Ammon's horn (tissue), 1 donor: ENCODE results near the gene AQP10.
"Not testable (repeated sequence)": the region's sequence is repeated elsewhere in the genome, so short reads cannot be mapped to it uniquely, and the experiment has no call there.

ENCODE experiments used
- DNase-seq: peaks from one replicate; pipeline ENCODE4 v3.0.0-alpha.2; 2016; ENCODE audit warnings: low spot score

Gene AQP10

DNA sequence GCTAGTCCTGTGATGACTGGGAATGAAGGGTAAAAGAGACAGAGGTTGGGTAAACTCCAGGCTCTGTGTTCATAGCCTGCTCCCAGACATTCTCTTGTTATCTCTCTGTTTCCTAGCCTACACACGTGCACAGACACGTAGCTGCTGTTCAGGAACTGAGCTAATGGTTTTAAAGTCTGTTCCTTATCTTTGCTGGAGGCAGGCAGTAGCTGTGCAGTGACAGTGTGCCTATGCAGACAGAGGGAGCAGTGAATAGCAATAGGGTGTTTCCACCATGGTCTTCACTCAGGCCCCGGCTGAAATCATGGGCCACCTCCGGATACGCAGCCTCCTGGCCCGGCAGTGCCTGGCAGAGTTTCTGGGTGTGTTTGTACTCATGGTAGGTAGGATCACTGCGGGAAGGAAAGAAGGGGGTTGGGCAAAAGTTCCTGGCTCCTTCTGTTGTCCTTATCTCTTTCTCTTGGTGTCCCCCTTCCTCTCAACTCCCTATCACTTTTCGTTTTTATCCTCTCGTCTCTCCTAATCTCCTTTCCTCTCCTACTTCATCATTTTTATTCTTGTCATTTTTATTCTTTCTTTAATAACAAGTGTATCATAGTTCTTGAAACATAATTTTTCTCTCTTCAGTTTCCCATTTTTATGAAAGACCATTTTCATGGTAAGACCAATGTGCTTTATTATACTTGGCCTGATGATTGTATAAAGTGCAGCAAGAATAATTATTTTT, at the start of gene AQP10:
Gene AQP10, plus strand, starts transcription at position 212 of the 727 bp plus-strand sequence. Its CDS starts 63 bp downstream, at position 275.
- no peak for DNase-seq

- peak; percentile 93 for DNase-seq
Measured at GRCh38 chr1:154272217-154272998, 48.5 kb upstream of the AQP10 start, which contains the start of gene HAX1. Gene HAX1, plus strand, starts transcription at chr1:154272629. Its CDS starts 95 bp downstream, at chr1:154272724.

GRCh38 chr1:154272999-154273563, 47.8 kb upstream of the AQP10 start:
- DNase-seq = no peak

DNA sequence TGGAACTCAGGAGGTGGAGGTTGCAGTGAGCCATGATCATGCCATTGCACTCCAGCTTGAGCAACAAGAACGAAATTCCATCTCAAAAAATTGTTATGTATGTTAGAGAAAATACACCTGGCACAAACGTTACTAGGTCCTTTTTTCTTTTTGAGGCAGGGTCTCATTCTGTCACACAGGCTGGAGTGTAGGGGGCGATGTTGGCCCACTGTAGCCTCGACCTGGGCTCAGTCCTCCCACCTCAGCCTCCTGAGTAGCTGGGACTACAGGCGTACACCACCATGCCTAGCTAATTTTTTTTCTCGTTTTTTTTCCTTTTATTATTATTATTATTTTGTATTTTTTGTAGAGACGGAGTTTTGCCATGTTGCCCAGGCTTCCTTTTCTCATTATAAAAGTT, 44.1 kb upstream of the AQP10 start:
- no peak for DNase-seq

DNA sequence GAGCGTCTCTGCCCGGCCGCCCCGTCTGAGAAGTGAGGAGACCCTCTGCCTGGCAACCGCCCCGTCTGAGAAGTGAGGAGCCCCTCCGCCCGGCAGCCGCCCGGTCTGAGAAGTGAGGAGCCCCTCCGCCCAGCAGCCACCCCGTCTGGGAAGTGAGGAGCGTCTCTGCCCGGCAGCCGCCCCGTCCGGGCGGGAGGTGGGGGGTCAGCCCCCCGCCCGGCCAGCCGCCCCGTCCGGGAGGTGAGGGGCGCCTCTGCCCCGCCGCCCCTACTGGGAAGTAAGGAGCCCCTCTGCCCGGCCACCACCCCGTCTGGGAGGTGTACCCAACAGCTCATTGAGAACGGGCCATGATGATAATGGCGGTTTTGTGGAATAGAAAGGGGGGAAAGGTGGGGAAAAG, 33.3 kb upstream of the AQP10 start:
- not testable (repeated sequence) for DNase-seq

DNA sequence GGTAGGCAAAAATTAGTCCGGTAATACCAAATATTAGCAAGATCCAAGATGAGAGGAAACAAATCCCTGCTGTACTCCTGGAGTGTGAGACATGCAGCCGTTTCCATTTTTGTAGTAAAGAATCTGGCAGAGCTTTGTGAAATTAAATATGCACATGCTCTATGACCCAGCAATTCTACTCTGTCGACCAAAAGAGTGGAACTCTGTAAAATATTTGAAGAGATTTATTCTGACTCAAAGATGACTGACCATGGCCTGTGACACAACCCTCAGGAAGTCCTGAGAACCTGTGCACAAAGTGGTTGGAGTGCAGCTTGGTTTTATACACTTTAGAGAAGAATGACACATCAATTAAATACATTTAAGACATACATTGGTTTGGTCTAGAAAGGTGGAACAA, 32.2 kb upstream of the AQP10 start:
- no peak for DNase-seq

DNA sequence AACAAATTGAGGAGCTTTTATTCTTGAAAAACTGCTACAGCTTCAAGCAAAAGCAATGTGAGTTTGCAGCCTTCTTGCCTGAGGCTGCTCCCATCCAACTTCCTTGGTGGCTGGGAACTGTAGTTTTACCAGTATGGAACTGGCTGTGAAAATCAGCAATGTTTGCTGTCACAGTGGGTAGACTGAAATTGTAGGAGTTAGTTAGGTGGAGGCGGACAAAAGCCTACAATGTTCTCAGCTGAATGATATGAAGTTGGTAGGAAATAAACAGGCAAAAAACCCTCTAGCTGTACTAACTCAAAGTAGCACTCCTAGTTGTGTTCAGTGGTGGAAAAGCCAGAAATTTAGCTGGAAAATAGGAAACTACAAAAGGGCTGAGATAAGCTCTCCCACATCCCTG, 30.0 kb upstream of the AQP10 start:
- DNase-seq = peak; percentile 59

DNA sequence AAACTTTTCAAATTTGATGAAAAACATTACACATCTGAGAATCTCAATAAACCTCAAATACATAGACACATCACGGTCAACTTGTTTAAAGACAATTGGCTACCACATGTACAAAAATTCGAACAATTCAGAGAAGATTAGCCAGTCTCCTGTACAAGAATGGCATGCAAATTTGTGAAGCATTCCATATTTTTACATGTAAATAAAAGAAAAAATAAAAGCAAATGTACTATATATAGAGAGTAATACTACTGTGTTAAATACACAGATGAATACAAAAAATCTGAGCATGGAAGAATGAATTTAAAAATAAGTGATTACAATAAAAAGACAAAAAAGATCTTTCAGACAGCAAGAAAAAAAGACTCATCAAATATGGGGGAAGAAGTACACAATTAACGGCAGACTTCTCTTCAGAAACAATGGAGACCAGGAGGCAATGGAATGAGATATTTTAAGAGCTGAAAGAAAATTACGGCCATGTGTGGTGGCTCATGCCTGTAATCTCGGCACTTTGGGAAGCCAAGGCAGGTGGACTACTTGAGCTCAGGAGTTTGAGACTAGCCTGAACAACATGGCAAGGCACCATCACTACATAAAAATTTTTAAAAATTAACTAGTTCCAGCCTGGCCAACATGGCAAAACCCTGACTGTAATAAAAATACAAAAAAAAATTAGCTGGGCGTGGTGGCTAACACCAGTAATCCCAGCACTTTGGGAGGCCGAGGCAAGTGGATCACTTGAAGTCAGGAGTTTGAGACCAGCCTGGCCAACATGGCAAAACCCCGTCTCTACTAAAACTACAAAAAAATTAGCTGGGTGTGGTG, 25.3 kb upstream of the AQP10 start:
- no peak for DNase-seq

DNA sequence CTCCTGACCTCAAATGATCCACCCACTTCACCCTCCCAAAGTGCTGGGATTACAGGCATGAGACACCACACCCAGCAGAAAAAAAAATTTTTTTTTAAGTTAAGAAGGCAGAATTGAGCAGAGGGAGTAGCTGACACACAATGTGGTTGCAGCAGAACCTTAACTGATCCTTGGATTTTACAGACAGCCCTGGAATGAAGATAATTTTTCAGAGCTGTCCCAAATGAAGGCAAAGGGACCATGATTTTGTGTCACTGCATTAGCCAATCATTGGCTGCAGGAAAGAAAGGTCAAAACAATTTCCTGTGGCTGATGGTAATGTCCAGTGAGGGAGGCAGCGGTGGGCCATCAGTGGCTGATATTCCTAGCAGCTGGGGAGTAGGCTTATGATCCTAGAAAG, 19.3 kb upstream of the AQP10 start:
- DNase-seq = no peak

- peak; percentile 71 for DNase-seq
Measured at GRCh38 chr1:154304664-154305337, 16.1 kb upstream of the AQP10 start.

GRCh38 chr1:154306151-154306550, 14.7 kb upstream of the AQP10 start:
- DNase-seq = no peak

DNA sequence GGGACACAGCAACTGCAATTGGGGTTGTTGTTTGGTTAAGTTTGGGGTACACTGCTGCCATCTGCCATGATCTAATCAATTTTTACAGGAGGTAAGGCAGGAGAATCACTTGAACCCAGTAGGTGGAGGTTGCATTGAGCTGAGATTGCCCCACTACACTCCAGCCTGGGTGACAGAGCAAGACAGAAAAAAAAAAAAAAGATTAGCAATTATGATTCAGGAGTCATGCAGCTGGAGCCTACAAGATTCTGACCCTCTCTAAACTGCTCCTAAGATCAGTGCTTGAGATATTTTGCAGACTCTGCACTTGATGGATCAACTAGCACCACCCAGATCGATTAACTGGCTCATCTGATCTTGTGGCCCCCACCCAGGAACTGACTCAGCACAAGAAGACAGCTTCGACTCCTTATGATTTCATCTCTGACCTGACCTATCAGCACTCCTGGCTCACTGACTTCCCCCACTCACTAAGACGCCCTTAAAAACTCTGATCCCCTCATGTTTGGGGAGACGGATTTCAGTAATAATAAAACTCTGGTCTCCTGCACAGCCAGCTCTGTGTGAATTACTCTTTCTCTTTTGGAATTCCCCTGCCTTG, 13.1 kb upstream of the AQP10 start:
- DNase-seq = not testable (repeated sequence)

DNA sequence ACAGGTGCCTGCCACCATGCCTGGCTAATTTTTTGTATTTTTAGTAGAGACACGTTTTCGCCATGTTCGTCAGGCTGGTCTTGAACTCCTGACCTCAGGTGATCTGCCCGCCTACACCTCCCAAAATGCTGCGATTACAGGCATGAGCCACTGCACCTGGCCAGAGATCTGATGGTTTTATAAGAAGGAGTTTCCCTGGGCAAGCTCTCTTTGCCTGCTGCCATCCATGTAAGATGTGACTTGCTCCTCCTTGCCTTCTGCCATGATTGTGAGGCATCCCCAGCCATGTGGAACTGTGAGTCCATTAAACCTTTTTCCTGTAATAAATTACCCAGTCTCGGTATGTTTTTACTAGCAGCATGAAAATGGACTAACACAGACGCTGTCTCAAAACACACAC, 11.8 kb upstream of the AQP10 start:
- DNase-seq = not testable (repeated sequence)

DNA sequence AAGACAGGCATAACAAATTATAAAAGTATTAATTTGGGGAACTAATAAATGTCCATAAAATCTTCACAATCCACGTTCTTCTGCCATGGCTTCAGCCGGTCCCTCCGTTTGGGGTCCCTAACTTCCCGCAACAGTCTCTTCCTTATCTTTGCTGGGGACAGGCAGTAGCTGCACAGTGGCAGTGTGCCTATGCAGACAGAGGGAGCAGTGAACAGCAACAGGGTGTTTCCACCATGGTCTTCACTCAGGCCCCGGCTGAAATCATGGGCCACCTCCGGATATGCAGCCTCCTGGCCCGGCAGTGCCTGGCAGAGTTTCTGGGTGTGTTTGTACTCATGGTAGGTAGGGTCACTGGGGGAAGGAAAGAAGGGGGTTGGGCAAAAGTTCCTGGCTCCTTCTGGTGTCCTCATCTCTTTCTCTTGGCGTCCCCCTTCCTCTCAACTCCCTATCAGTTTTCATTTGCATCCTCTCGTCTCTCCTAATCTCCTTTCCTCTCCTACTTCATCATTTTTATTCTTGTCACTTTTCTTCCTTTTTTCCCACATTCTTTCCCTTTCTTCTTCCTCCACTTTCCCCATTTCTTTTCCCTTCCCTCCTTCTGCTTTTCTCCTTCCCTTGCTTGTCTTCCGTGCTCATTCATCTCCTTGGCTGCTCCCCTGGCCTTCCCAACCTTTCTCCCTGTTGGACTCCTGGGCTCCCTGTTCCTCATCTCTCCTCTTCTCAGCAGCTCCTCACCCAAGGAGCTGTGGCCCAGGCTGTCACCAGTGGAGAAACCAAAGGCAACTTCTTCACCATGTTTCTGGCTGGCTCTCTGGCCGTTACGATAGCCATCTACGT, 8.4 kb upstream of the AQP10 start:
- not testable (repeated sequence) for DNase-seq

DNA sequence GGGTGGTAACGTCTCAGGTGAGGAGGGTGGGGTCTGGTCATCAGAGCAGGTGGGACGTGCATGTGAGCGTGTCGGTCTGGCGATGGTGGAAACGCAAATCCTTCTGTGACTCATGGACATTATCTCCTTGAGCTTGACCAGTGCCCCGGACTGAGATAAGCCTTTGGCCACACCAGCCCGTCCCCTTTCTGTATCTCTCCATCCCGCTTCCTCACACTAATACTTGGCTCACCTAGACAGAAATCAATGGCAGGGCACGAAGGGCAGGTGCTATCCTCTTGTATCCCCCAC, 7.9 kb upstream of the AQP10 start:
- DNase-seq = no peak

- not testable (repeated sequence) for DNase-seq
Measured at GRCh38 chr1:154314226-154314625, 6.7 kb upstream of the AQP10 start.

DNA sequence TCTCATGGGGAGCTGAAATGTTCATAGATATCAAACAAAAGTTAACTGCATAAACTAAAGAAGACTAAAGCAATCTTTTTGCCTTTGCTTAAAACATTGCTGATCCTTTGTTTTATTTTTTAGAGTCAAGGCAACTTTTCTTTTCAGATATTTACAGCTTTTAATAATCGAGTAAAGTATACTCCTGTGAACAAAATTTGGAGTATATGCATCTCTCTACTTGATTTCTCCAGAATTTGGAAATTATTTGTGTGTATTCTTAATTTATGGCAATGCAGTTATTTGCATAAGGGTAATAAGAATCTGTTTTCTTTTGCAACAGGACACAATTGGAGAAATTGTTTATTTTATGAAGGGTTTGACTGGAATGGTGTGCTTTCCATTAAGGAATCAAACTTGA, 4.2 kb upstream of the AQP10 start:
- DNase-seq = no peak

DNA sequence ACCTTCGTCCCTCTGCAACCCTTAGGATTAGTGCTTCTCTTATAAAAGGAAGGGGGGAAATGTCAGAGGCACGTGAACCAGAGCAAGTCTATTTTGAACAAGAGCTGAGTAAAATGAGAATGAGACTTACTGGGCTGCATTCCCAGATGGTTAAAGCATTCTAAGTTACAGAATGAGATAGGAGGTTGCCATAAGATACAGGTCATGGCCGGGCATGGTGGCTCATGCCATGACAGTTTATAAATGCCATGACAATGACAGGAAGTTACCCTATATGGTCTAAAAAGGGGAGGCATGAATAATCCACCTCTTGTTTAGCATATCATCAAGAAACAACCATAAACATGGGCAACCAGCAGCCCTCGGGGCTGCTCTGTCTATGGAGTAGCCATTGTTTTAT, 2.5 kb upstream of the AQP10 start:
- DNase-seq = no peak

- DNase-seq = not testable (repeated sequence)
Measured at GRCh38 chr1:154321609-154321934, 679 bp downstream of the AQP10 start.

DNA sequence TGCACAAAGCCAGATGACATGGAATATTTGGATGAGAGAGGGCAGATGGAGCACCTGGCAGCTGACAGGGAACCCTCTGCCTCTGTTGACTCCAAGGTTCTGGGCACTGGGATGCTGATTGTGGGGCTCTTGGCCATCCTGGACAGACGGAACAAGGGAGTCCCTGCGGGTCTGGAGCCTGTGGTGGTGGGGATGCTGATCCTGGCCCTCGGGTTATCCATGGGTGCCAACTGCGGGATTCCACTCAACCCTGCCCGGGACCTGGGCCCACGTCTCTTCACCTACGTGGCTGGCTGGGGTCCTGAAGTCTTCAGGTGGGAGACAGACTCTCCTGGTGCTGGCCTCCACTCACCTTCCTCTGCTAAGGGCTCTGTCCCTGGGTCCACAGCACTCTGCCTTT, 2.6 kb downstream of the AQP10 start:
- no peak for DNase-seq

DNA sequence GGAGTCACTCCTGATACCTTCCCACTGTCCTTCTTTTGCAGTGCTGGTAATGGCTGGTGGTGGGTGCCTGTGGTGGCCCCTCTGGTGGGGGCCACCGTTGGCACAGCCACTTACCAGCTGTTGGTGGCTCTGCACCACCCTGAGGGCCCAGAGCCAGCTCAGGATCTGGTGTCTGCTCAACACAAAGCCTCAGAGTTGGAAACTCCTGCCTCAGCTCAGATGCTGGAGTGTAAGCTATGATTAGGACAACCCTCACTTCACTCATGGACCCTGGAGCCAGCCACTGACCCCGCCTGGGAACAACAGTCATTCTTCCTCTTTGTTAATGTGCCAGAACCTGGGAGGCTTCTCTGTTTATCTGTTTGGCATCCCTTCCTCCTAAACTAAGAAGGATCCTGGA, 3.3 kb downstream of the AQP10 start:
- DNase-seq = no peak
